ENCODE data around the gene SASH1.

- TF ChIP-seq CTCF (IDR thresholded peaks at IDR 0.05; ENCODE audit: low read depth, low read length, poor library complexity, severe bottlenecking) (no peak), EZH2phosphoT487 (IDR thresholded peaks at IDR 0.05; ENCODE audit: borderline replicate concordance, low read length) (no peak)
These were observed 37.7 kb upstream of the SASH1 start for GRCh38 chr6:148304976-148305375.

Measured in DOHH2 (cell line).